Stimulated activated CD4-positive, alpha-beta T cell treated with anti-CD3 and anti-CD28 coated beads, Interleukin-1b, Interleukin-23, amount 100 ng/mL, for 48 hours (primary cell): Measurements from ENCODE around the gene HSPA5.
A peak's percentile ranks its signal among the peaks of the same experiment; 100 is the strongest.
"Not testable (repeated sequence)": the region's sequence is repeated elsewhere in the genome, so short reads cannot be mapped to it uniquely, and the experiment has no call there.

ENCODE experiments used
- DNase-seq: peaks from one replicate; pipeline ENCODE4 v3.0.0-alpha.2; 2020

The HSPA5 gene

DNA sequence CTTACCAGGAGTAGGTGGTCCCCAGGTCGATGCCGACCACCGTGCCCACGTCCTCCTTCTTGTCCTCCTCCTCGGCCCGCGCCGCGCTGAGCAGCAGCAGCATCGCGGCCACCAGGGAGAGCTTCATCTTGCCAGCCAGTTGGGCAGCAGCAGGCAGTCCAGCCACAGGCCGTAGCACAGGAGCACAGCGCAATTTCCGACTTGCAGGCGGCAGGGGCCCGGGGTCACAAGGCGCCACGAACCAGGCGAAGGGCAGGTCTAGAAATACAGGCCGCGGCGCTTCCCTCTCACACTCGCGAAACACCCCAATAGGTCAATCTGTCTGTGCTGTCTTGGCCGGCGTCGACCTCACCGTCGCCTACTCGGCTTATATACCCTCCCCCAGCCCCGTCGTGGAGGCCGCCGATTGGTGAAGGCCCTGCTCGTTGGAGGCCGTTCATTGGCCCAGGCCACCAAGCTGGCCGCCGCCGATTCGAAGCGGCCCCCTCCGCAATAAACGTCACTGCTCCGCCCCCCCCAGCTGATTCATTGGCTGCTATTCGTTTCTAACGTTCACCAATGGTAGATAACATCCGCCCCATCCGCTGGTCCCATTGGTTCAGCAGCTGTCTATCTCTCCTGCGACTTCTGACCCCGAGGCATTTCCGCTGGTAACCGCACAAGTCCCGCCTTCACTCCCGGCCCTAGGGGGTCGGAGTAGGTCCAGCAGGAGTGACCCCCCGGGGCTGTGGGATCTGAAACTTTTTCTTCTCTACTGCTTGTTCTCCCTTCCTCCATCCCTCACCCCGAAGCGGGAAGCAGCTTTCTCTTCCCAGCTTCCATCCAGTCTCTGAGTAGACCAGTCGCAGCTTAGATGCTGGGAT is at the start of gene HSPA5:
Gene HSPA5 (minus strand): TSS at position 344 of the 863 bp plus-strand sequence. CDS start 217 bp downstream, at position 127.
- peak; percentile 100 for DNase-seq

DNA sequence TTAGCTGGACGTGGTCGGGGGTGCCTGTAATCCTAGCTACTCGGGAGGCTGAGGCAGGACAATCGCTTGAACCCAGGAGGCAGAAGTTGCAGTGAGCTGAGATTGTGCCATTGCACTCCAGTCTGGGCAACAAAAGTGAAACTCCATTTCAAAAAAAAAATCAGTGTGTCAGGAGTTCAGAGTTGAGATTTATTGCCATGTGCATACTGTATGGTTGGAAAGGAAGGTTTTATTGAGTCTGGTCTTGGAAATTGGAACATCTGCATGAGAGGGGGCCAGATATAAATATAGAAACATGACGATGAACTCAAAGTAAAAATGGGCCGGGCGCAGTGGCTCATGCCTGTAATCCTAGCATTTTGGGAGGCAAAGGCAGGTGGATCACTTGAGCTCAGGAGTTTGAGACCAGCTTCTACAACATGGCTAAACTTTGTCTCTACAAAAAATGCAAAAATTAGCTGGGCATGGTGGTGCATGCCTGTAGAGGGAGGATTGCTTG is 45.8 kb upstream of the HSPA5 start:
- DNase-seq, result not testable (repeated sequence)

GRCh38 chr9:125284855-125285254 is 43.7 kb upstream of the HSPA5 start:
- no peak for DNase-seq

DNA sequence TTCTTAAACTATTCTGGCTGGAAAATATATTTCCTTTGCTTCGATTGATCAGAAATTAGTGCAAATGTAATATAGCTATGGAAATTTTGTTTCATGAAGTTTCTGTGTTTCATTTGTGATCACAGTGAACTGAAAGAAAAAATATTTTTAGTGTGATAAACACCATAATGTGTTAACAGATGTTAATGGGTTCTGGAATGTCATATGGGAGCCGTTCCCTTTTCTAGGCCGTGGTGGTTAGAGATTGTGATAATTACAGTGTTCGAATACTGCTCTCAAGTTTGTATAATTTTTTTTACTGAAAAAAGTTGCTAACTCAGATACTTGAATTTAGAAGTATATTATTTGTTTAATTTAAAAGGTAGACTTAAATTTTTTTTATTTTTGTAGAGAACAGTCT is 39.8 kb upstream of the HSPA5 start:
- DNase-seq, result no peak

DNA sequence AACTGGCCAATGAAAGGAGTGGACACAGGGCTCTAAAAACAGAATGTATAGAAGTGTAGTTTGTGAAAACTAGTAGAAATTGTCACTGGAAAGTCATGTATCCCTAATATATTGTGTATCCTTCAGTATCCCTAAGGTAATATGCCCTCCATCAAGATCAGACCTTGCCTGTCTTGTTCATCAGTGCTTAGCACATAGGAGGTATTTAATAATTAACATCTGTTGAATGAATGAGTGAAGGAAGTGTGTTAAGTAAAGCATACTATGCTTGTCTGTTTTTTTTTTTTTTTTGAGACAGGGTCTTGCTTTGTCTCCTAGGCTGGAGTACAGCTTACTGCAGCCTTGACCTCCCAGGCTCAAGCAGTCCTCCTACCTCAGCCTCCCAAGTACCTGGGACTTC is 36.3 kb upstream of the HSPA5 start:
- DNase-seq, result no peak

DNA sequence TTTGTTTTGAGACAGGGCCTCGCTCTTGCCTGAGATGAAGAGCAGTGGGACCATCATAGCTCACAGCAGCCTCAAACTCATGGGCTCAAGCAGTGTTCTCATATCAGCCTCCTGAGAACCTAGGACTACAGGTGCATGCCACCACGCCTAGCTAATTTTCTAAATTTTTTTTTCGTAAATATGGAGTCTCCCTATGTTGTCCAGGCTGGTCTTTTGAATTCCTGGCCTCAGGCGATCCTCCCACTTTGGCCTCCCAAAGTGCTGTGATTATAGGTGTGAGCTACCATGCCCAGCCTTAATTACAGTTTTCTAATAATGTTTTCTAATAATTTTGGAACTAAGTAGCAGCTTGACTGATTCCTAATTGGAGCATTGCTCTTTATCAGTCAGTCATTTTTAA is 35.6 kb upstream of the HSPA5 start:
- DNase-seq, result no peak

- DNase-seq, result no peak
Measured at GRCh38 chr9:125272697-125273096, 31.6 kb upstream of the HSPA5 start.

GRCh38 chr9:125271081-125271480 is 29.9 kb upstream of the HSPA5 start:
- no peak for DNase-seq

DNA sequence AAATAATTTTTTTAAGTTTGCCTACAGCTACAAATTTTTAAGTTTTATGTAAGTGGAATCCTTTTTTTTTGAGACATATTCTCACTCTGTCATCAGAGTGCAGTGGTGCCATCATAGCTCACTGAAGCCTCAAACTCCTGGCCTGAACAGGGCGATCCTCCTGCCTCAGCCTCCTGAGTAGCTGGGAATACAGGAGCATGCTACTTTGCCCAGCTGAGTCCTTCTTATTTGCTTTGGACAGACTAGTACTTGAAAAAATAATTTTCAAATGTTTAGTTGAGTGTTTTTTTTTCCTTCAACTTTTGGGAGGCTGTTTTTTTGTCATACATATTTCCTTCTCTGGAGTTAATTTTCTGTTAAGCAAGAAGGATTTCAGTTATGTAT is 27.9 kb upstream of the HSPA5 start:
- DNase-seq, result no peak

GRCh38 chr9:125268394-125269013 is 27.4 kb upstream of the HSPA5 start:
- DNase-seq, result no peak

GRCh38 chr9:125264068-125264467 is 22.9 kb upstream of the HSPA5 start:
- DNase-seq, result not testable (repeated sequence)

DNA sequence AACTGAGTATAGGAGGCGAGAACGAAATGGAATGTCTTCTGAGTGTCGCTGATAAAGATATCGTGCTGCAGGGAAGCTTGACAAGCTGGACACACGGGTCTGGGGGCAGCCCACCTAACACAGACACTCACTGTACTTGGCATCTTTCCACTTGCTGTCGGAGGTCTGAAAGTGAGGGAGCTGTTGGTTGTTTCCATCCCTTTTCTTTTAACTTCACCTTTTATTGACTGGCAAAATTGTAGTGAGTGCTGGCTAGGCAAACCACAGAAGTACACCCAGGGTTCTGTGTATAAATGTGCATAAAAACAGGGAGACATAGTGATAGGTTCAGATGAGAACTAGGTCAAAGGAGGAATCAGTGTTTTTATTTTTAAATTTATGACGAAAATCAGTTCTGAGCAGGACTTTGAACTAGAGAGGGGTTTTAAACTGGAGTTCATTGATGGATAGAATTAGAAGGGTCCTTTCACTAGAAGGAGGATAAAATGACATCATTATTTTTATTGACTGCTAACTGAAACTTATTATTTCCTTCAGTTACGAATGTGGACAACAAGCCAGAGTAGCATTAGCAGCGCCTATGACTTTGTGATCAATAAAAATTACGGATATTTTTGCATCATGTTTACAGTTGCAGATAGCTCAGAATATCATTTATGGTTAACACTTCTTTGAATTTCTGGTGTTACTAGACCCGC is 21.3 kb upstream of the HSPA5 start:
- DNase-seq, result no peak

GRCh38 chr9:125261501-125262293 is 20.6 kb upstream of the HSPA5 start, which contains the start of gene GAPVD1:
Gene GAPVD1, plus strand, starts transcription at chr9:125261826. Its CDS starts 37,096 bp downstream, at chr9:125298922.
- DNase-seq, result peak; percentile 88

DNA sequence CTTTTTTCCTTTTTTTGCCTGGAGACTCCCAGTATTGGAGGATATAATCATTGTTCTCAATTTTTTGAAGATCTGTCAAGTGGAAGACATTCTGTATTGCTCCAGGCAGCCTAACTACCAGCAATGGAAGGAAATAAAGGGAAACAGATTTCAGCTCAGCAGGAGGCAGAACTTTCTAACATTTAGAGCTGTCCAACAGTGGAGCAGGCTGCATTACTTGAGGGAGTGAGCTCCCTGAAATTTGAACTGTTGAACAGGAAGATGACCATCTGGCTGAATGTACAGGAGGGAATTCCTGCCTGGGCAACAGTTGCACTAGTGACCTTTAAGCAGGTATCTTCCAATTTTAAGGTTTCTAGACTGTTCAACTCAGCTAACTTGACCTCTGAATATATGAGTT is 19.4 kb upstream of the HSPA5 start:
- no peak for DNase-seq

DNA sequence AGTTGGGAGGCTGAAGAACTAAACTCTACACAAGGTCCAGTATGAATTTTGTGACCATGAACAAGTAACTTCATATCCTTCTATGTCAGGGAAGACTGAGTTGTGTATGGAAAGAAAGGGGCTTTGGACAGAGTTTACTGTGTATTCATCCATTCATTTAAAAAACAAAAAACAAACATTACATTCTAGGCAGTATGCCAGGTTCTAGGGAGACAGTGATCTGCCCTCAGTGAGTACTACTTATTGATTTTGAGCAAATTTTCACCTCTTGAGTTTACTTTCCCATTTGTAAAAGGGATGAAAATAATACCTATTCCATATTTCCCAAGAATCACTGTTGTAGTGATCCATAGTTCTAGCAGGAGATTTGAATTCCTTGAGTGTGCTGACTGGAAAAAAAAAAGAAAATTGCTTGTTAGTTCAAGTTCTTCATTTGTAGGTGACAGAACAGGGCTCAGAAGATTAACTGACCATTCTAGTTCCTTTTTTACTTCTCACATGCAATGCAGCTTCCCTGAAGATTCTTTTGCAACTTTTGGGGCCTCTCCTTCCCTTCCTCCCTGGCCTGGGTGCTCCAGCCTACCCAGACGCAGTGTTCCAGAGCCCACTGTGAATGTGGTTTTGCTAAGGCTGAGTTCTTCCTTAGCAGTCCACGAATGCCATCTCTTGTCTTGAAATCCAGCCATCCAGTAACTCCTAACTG is 17.8 kb upstream of the HSPA5 start:
- DNase-seq, result no peak

GRCh38 chr9:125258160-125258785 is 17.1 kb upstream of the HSPA5 start:
- DNase-seq, result no peak

- DNase-seq, result no peak
Measured at GRCh38 chr9:125255781-125256391, 14.7 kb upstream of the HSPA5 start.

GRCh38 chr9:125254231-125254630 is 13.1 kb upstream of the HSPA5 start:
- DNase-seq, result no peak

DNA sequence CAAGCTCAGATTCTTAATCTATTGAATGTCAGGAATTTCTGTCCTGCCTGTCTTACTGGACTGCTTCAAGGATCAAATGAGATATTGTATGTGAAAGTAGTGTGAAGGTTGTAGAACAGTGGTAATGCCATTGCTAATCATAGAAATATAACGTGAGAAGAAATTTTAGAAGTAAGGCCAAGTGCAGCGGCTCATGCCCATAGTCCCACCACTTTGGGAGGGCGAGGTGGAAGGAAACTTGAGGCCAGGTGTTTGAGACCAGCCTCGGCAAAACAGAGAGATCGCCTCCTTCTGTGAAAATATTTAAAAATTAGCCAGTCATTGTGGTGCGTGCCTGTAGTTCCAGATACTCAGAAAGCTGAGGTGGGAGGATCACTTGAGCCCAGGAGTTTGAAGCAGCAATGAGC is 5.1 kb upstream of the HSPA5 start:
- DNase-seq, result no peak

DNA sequence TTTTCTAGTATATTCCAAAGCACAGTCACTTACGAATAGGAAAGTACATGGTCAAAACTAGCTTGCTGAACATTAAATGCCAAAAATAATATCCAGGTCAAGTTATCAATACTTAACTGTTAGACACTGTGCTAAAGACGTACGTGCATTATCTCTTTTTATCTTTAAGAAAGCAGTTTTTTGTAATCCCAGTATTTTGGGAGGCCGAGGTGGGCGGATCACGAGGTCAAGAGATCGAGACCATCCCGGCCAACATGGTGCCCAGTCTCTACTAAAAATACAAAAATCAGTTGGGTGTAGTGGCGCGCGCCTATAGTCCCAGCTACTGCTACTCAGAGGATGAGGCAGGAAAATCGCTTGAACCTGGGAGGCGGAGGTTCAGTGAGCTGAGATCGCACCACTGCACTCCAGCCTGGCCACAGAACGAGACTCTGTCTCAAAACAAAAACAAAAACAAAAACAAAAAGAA is 2.7 kb upstream of the HSPA5 start:
- no peak for DNase-seq
